HepG2 (cell line): Measurements from ENCODE around the gene CPEB3. TPM values are rescaled to one million over a fixed set of nuclear protein-coding genes. Genes with fewer than 3 reads are reported as not detected.

Experiments used
- ARNT ChIP-seq: fragments of 450-650 bp; IDR thresholded peaks from 2 replicates; pipeline ENCODE4 v1.6.1; 2017
- CREM ChIP-seq, 2 experiments: sonication (generic) in 1 of 2; formaldehyde crosslinking in 1 of 2; IDR thresholded peaks; 2 replicates each; pipeline versions ENCODE4 v1.4.0 to v1.6.1; 2016 to 2020; ENCODE audit warnings: antibody characterized with exemption in 1 of 2, mild to moderate bottlenecking in 1 of 2, missing genetic modification reagents in 1 of 2
- FOXK1 ChIP-seq: sonication (generic); formaldehyde crosslinking; IDR thresholded peaks from 2 replicates; pipeline ENCODE4 v1.4.0; 2020; ENCODE audit warnings: low read depth, missing genetic modification reagents, borderline replicate concordance
- FOXP1 ChIP-seq, 2 experiments: fragments of 450-650 bp in 1 of 2; IDR thresholded peaks; 2 replicates each; pipeline ENCODE4 v1.6.1; 2017 to 2018; ENCODE audit warnings: antibody characterized with exemption in 1 of 2
- GABPA ChIP-seq, 2 experiments: IDR thresholded peaks; 2 replicates each; pipeline ENCODE4 v1.6.1; 2011 to 2016; ENCODE audit warnings: low read depth in 2 of 2, low read length in 1 of 2, missing biosample characterization in 1 of 2, missing genetic modification characterization in 1 of 2
- HMG20B ChIP-seq: conservative IDR thresholded peaks from 2 replicates; pipeline ENCODE4 v1.6.1; 2016; ENCODE audit warnings: missing genetic modification reagents, missing compliant biosample characterization
- JUND ChIP-seq: sonication (generic); formaldehyde crosslinking; IDR thresholded peaks from 2 replicates; pipeline ENCODE4 v1.8.0; 2022; ENCODE audit warnings: mild to moderate bottlenecking, missing genetic modification reagents
- KLF9 ChIP-seq: IDR thresholded peaks from 2 replicates; pipeline ENCODE4 v1.6.1; 2016; ENCODE audit warnings: low read depth
- MTF2 ChIP-seq: sonication (generic); formaldehyde crosslinking; IDR thresholded peaks from 2 replicates; pipeline ENCODE4 v1.5.0; 2020; ENCODE audit warnings: missing genetic modification reagents, borderline replicate concordance
- NR2C2 ChIP-seq: sonication (generic); formaldehyde crosslinking; IDR thresholded peaks from 2 replicates; pipeline ENCODE4 v1.4.0; 2020; ENCODE audit warnings: missing genetic modification reagents, mild to moderate bottlenecking, moderate library complexity, borderline replicate concordance
- RORA ChIP-seq: sonication (generic); formaldehyde crosslinking; IDR thresholded peaks from 2 replicates; pipeline ENCODE4 v1.5.0; 2020; ENCODE audit warnings: mild to moderate bottlenecking, missing genetic modification reagents, moderate library complexity
- SNAI1 ChIP-seq: sonication (generic); formaldehyde crosslinking; IDR thresholded peaks from 2 replicates; pipeline ENCODE4 v1.5.0; 2020; ENCODE audit warnings: mild to moderate bottlenecking, missing genetic modification reagents, borderline replicate concordance
- TAF1 ChIP-seq: sonication (generic); formaldehyde crosslinking; IDR thresholded peaks from 2 replicates; pipeline ENCODE4 v1.4.0; 2020; ENCODE audit warnings: missing genetic modification reagents
- THAP11 ChIP-seq: IDR thresholded peaks from 2 replicates; pipeline ENCODE4 v1.6.1; 2016; ENCODE audit warnings: missing biosample characterization, missing genetic modification reagents
- ZMYM4 ChIP-seq: sonication (generic); formaldehyde crosslinking; IDR thresholded peaks from 2 replicates; pipeline ENCODE4 v1.8.1; 2023; ENCODE audit warnings: mild to moderate bottlenecking, missing genetic modification reagents
- ZNF335 ChIP-seq: sonication (generic); formaldehyde crosslinking; IDR thresholded peaks from 2 replicates; pipeline ENCODE4 v1.4.0; 2020; ENCODE audit warnings: missing genetic modification reagents
- ZNF589 ChIP-seq: sonication (generic); formaldehyde crosslinking; conservative IDR thresholded peaks from 2 replicates; pipeline ENCODE4 v1.8.0; 2022; ENCODE audit warnings: mild to moderate bottlenecking, moderate library complexity, missing genetic modification reagents
- ZNF777 ChIP-seq: sonication (generic); formaldehyde crosslinking; IDR thresholded peaks from 2 replicates; pipeline ENCODE4 v1.4.0; 2020; ENCODE audit warnings: missing genetic modification reagents
- polyA plus RNA-seq, 8 experiments: library from polyadenylated mRNA; depleted of rRNA in 3 of 8; stranded (reverse) in 7 of 8; unstranded in 1 of 8; fragments of >200 nt; fragmentation: Illumina TruSeq in 4 of 8; extraction: Trizol in 4 of 8; gene quantifications; 2 replicates each; pipeline versions ENCODE4 v1.2.1 to v1.2.3, GENCODE V29; 2011 to 2016; ENCODE audit warnings: low read depth in 4 of 8, missing spikeins in 1 of 8, mixed read lengths in 1 of 8; ENCODE audit not compliant: insufficient read depth in 1 of 8
- total RNA-seq, 5 experiments: library from RNA; depleted of rRNA; stranded (reverse); fragments of >200 nt; fragmentation: Illumina TruSeq; extraction: Trizol; gene quantifications; 2 replicates each; pipeline ENCODE4 v1.2.3, GENCODE V29; 2016; ENCODE audit warnings: low read depth in 1 of 5
- TF ChIP-seq, protein P1 (sequence below): sonication (generic); IDR thresholded peaks from 2 replicates; pipeline ENCODE4 v1.6.1; 2016; ENCODE audit warnings: low read depth, borderline replicate concordance
- TF ChIP-seq, protein P2 (sequence below): sonication (generic); formaldehyde crosslinking; IDR thresholded peaks from 2 replicates; pipeline ENCODE4 v1.4.0; 2020; ENCODE audit warnings: missing genetic modification reagents
- TF ChIP-seq, protein P3 (sequence below), 2 experiments: IDR thresholded peaks; 2 replicates each; pipeline ENCODE4 v1.6.1; 2011 to 2012; ENCODE audit warnings: low read length in 2 of 2, borderline replicate concordance in 1 of 2, low read depth in 1 of 2, mild to moderate bottlenecking in 1 of 2, moderate library complexity in 1 of 2

The CPEB3 gene
- total and polyA plus RNA-seq, 2 of the 13 experiments (the other 11 are each of a cell fraction or from before 2014, with no cell fraction given) = 0.66 to 0.70 TPM

DNA sequence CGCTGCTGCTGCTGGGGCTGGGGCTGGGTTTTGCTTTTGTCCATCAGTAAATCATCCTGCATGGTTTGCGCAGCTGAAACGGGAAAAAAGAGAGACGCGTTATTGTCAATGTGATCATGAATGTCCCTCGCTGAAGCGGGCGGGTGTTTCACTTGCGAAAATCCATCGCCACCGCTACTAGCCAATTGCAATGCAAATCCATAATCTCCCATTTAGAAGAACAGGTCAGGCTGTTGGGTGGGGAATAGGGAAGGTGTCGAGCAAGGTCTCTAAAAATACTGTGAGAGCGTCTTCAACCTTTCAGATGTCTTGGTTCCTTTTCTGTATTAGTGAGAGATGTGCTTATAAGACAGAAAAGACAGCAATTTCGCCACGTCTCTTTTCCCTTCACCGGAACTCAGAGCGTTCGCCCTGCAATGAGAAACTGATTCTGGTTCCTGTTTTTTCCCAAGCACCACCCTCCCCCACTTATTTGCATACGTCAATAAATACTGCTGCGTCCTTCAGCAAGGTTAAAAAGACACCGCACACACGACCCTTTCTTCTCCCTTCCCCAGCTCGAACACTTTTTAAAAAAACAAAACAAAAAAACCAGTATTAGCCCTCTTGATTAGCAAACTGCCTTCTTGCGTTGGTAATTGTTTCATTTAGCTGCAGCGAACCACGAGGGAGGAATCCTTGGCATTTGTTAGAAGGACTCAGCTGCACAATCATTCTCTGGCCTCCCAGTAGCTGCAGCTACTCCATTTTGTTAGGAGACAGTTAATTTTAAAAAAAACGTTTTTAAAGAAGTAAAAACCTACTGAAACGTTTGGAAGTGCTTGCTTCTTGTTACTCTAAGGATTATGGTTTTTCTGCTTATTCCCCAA, 50.4 kb downstream of the CPEB3 start (continued):
- TF ChIP-seq TAF1 (CRISPR knock-in tag) (peak; percentile 57), JUND (CRISPR knock-in tag) (no peak), CREM (IDR thresholded peaks at IDR 0.05) (peak; percentile 22; the same call in 1 of the 2 replicates), CREM (CRISPR knock-in tag; IDR thresholded peaks at IDR 0.05) (no peak), HMG20B (CRISPR knock-in tag) (no peak), ZNF777 (CRISPR knock-in tag) (peak; percentile 24; the same call in 1 of the 2 replicates), SNAI1 (CRISPR knock-in tag) (no peak), FOXP1 (IDR thresholded peaks at IDR 0.05) (peak; percentile 65), FOXP1 (CRISPR knock-in tag; IDR thresholded peaks at IDR 0.05) (peak; percentile 51; the same call in 1 of the 2 replicates), RORA (no peak), FOXK1 (CRISPR knock-in tag) (0 out of 2 replicates have a peak, but pooled peaks have one; percentile 53), KLF9 (CRISPR knock-in tag) (no peak; the same call in 1 of the 2 replicates), ZNF335 (CRISPR knock-in tag) (0 out of 2 replicates have a peak, but pooled peaks have one; percentile 46), THAP11 (CRISPR knock-in tag) (peak; percentile 83), NR2C2 (CRISPR knock-in tag) (no peak), GABPA (IDR thresholded peaks at IDR 0.05; ENCODE audit: low read depth, low read length) (peak; percentile 18; the same call in 1 of the 2 replicates), GABPA (CRISPR knock-in tag; IDR thresholded peaks at IDR 0.05; ENCODE audit: low read depth) (peak; percentile 84), MTF2 (no peak), ZNF589 (0 out of 2 replicates have a peak, but pooled peaks have one; percentile 11), ZMYM4 (no peak), ARNT (no peak)
- TF ChIP-seq, protein P1, sequence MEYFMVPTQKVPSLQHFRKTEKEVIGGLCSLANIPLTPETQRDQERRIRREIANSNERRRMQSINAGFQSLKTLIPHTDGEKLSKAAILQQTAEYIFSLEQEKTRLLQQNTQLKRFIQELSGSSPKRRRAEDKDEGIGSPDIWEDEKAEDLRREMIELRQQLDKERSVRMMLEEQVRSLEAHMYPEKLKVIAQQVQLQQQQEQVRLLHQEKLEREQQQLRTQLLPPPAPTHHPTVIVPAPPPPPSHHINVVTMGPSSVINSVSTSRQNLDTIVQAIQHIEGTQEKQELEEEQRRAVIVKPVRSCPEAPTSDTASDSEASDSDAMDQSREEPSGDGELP = 0 out of 2 replicates have a peak, but pooled peaks have one; percentile 9
- TF ChIP-seq, protein P2, sequence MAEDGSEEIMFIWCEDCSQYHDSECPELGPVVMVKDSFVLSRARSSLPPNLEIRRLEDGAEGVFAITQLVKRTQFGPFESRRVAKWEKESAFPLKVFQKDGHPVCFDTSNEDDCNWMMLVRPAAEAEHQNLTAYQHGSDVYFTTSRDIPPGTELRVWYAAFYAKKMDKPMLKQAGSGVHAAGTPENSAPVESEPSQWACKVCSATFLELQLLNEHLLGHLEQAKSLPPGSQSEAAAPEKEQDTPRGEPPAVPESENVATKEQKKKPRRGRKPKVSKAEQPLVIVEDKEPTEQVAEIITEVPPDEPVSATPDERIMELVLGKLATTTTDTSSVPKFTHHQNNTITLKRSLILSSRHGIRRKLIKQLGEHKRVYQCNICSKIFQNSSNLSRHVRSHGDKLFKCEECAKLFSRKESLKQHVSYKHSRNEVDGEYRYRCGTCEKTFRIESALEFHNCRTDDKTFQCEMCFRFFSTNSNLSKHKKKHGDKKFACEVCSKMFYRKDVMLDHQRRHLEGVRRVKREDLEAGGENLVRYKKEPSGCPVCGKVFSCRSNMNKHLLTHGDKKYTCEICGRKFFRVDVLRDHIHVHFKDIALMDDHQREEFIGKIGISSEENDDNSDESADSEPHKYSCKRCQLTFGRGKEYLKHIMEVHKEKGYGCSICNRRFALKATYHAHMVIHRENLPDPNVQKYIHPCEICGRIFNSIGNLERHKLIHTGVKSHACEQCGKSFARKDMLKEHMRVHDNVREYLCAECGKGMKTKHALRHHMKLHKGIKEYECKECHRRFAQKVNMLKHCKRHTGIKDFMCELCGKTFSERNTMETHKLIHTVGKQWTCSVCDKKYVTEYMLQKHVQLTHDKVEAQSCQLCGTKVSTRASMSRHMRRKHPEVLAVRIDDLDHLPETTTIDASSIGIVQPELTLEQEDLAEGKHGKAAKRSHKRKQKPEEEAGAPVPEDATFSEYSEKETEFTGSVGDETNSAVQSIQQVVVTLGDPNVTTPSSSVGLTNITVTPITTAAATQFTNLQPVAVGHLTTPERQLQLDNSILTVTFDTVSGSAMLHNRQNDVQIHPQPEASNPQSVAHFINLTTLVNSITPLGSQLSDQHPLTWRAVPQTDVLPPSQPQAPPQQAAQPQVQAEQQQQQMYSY (CRISPR knock-in tag) = no peak
- TF ChIP-seq, protein P3, sequence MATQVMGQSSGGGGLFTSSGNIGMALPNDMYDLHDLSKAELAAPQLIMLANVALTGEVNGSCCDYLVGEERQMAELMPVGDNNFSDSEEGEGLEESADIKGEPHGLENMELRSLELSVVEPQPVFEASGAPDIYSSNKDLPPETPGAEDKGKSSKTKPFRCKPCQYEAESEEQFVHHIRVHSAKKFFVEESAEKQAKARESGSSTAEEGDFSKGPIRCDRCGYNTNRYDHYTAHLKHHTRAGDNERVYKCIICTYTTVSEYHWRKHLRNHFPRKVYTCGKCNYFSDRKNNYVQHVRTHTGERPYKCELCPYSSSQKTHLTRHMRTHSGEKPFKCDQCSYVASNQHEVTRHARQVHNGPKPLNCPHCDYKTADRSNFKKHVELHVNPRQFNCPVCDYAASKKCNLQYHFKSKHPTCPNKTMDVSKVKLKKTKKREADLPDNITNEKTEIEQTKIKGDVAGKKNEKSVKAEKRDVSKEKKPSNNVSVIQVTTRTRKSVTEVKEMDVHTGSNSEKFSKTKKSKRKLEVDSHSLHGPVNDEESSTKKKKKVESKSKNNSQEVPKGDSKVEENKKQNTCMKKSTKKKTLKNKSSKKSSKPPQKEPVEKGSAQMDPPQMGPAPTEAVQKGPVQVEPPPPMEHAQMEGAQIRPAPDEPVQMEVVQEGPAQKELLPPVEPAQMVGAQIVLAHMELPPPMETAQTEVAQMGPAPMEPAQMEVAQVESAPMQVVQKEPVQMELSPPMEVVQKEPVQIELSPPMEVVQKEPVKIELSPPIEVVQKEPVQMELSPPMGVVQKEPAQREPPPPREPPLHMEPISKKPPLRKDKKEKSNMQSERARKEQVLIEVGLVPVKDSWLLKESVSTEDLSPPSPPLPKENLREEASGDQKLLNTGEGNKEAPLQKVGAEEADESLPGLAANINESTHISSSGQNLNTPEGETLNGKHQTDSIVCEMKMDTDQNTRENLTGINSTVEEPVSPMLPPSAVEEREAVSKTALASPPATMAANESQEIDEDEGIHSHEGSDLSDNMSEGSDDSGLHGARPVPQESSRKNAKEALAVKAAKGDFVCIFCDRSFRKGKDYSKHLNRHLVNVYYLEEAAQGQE (IDR thresholded peaks at IDR 0.05; ENCODE audit: borderline replicate concordance in 1 of 2, low read depth in 1 of 2, low read length in 2 of 2) = peak in 1 of 2 experiments; percentile 34; a peak in 1 of 4 replicates
